HG03196 (cell line): ENCODE data around the gene NDUFS7.

Experiments used
- ATAC-seq: cut with Tn5 transposase; IDR thresholded peaks from one replicate; pipeline ENCODE4 v1.9.1; 2021; ENCODE audit not compliant: unreplicated experiment

The NDUFS7 gene

DNA sequence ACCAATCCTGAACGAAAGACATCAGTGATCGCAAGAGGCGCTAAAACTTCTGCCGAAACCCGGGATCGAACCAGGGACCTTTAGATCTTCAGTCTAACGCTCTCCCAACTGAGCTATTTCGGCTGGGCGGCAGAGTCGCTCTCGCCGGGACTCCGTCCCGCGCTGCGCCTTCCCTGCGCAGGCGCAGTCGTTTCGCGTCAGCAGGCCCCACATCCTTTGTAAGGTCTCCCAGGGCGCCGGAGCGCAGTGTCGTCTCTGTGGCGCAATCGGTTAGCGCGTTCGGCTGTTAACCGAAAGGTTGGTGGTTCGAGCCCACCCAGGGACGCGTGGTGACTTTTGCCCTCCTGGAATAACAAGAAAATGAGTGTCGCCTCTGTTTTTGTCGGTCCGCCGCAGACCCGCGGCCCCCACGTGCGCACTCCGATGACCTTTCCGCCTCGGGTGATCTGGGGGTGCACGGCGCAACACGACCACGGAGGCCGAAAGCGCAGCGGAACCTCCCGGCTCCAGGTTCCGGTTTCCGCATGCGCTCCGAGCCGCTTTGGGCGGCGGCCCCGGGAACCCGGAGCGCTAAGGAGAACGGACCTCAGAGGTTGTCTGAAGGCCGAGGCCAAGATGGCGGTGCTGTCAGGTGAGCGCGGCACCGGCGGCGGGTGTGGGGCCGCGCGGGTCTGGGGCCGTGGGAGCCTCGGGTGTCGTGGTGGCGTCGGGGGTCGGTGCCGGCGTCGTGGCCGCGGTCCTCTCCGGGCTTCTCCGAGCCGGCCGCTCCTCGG, at the start of gene NDUFS7:
Gene NDUFS7, plus strand, starts transcription at position 596 of the 773 bp plus-strand sequence. Its CDS starts 20 bp downstream, at position 616.
- ATAC-seq, result peak; percentile 74

DNA sequence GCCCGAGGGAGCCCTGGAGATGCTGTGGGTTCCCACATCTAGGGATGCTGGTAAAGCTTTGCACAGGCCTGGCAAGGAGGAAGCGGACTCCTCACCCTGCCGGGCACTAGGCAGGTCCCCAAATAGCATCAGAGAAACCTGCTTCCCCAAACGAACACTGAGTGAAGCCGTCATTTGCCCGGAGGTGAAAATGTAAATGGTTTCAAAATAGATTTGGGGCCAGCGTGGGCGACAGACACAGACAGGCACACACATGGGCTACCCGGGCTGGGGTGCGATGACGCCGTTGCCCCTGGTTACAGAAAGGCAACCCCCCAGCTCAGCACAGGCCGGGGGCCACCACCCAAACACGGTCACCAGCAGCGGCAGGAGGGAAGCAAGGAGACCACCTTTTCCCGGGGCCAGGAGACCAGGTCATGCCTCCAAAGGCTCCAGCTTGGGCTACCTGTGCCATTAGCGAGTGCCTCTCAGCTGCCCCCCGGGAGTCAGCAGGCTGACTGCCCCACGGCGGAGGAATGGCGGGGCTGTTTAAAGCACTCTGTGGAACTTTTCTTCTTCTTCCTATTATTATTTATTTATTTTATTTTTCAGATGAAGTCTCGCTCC, 47.5 kb upstream of the NDUFS7 start:
- no peak for ATAC-seq

DNA sequence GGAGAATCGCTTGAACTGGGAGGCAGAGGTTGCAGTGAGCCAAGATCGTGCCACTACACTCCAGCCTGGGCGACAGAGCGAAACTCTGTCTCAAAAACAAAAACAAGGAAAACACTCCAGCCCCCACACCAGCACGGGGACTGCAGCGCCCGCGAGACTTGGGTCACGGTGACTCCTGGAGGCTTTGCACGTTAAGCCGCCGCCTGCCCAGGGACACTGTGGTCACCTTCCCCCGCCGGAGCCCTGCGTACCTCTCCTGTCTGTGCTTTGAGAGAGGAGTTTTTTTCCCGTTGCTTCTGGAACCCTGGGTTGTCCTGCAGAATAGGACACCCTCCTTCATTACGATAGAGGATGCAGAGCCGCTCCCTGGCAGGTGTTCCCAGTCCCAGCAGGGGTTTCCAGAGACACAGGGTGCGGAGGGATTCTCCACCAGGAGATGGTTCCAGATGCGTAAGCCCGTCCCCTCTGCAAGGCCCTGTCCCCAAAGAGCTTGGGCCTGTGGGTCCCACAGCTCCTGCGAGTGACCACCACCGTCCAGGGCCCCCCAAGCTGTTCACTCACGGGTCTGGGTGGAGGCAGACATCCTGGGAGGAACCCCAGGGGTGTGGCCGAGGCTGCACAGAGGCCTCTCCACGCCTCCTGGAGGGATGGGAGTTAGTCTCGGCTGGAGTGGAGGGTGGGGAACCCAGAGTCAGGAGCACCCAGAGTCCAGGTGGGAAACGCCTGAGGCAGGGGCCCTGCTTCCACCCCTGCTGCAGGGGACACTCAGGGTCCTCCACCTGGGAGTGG, 42.8 kb upstream of the NDUFS7 start:
- no peak for ATAC-seq

DNA sequence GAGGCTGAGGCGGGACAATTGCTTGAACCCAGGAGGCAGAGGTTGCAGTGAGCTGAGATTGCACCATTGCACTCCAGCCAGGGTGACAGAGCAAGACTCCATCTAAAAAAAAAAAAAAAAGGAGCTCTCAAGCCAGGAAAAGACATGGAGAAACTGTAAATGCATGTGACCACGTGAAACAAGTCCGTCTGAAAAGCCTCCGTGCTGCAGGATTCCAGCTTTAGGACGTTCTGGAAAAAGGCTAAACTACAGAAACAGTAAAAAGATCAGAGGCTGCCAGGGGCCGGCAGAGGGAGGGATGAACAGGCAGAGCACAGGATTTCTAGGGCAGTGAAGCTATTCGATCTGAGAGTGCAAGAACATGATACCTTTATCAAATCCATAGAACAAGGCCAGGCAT, 40.7 kb upstream of the NDUFS7 start:
- ATAC-seq, result no peak

DNA sequence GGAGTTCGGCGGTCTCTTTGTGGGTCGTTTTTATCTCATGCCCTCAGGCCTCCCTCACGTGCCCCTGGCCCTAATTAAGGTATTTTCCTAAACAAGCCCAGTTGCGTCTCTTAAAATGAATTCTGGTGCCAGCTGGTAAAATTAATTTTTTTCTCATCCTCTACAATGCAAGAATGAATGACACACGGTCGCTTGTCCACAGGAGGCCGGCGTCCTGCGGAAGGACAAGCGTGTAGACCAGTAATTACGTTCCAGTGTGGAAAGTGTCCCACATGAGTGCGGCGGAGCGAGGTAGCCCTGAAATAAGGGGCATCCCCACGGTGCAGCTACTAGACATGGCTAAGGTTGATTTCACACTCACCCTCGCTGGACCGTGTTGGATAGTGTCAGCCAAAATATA, 34.5 kb upstream of the NDUFS7 start:
- no peak for ATAC-seq

DNA sequence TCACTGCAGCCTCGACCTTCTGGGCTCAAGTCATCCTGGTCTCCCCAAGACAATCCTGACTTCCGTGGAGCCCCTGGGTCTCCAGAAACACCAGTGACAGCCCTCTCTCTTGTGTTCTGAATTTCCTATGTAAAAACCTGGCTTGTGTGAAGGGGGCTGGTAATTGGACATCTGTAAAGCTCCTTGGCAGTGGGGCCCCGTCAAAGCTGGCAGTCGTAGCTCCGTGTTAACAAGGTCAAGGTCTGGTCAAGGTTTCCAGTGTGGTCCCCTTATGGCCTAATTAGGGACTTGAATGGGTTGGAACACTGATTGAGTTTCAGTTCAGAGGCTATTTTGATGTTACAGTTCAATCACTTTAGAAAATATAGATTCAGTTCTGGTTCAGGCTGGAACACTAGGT, 32.8 kb upstream of the NDUFS7 start:
- no peak for ATAC-seq

DNA sequence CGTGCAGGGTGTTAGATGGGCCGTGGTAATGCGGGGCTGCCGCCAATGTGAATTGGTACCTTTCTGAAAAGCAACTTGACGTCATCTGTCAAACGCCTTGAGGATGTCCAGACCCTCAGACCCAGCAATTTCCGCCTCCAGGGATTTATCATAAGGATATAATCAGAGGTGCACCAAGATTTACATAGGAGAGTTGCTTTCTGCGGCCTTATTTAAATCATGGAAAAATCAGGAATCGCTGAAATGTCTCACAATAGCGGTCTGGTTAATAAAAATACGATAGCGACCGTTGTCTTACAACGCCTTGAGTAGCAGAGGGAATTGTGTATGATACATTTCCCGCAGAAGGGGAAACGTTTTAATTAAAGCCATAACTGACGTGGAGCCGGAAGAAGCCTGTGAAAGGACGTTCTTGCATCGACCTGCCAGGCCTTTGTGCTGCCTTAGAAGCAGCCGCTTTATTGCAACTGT, 32.3 kb upstream of the NDUFS7 start:
- ATAC-seq, result no peak

DNA sequence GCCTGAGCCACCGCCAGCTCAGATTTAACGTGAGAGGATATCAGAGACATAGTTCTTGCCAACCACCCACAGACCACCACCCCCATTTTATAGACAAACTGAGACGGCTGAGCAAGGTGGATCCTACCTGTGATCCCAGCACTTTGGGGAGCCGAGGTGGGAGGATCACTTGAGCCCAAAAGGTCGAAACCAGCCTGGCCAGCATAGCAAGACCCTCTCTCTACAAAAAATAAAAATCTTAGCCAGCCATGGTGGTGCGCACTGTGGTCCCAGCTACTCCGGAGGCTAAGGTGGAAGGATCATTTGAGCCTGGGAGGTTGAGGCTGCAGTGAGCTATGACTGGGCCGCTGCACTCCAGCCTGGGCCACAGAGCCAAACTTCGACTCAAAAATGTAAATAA, 30.6 kb upstream of the NDUFS7 start:
- no peak for ATAC-seq

DNA sequence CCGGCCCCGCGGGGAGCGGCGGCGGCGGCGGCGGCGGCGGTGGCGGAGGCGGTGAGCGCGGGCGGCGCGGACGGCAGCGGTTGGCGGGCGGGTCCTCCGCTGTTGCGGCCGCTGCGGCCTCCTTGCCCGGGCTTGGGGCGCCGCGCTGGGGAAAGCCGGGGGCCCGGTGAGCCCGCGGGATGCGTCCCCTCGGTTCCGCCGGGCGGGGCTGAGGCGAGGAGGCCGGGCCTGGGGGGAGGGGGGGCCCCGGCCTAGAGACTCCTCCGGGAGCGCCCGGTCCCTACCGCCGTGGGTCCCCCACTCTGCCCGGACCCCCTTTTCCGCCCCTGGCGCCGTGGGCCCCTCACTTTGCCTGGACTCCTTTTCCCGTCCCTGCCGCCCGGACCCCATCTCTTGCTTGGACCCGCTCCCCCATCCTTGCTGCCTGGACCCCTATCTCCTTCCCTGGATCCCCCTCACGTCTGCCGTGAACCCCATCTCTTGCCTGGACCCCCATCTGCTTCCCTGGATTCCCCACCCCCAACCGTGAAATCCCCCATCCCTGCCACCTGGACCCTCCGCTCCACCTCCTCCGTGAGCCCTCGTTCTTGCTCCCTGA, 28.6 kb upstream of the NDUFS7 start:
- no peak for ATAC-seq

DNA sequence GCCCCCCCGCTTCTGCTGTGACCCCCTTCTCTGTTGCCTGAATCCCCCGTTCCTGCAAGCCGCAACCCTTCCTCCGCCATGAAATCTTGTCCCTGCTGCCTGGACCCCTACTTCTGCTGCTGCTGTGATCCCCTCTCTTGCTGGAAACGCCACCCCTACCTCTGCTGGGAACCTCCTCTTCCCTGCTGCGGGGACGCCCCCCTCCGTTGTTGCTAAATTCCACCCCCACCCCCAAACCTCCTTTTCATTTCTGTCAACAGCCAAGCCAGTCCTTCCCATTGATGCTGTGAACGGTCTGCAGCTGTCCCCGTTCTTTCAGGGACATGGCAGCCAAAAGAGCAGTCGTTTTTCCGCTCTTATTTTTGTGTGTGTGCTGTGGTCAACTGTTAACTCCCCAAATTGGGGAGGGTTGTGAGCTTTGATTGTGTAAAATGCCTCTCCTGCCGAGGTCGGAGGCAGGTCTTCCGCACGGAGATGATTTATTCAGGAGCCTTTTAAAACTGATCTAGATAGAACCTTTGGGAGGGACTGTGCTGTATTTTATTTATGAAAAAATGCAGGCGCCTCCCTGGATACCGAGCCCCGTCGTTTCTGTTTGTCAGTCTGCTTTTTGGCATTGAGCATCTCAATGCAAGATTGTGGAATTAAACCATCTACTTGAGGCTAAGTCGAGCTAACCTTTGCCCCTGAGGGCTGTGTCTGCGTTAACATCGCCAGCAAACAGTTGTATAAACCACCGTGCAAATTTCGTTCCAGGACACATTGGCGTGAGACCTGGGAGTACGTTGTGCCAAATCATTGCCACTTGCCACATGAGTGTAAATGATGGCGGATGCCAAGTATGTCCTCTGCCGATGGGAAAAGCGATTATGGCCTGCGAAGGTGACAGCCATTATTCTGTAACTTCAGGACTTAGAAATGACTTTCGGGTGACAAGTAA, 27.9 kb upstream of the NDUFS7 start:
- ATAC-seq, result no peak

DNA sequence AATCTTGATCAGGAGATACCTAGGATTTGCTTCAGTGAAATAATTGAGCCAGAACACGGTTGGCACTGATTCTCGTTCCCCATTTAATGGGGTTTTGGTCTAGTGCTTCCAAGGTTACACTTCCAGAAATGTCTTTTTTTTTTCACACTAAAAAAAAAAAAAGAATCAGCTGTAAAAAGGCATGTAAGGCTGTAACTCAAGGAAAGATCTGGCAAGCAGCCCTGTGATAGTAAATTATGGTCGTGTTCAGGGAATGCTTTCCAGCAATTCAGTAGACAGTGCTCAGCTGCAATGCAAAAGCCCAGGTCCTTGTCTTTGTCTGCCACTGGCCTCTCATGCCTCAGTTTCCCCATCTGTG, 27.2 kb upstream of the NDUFS7 start:
- ATAC-seq, result no peak

DNA sequence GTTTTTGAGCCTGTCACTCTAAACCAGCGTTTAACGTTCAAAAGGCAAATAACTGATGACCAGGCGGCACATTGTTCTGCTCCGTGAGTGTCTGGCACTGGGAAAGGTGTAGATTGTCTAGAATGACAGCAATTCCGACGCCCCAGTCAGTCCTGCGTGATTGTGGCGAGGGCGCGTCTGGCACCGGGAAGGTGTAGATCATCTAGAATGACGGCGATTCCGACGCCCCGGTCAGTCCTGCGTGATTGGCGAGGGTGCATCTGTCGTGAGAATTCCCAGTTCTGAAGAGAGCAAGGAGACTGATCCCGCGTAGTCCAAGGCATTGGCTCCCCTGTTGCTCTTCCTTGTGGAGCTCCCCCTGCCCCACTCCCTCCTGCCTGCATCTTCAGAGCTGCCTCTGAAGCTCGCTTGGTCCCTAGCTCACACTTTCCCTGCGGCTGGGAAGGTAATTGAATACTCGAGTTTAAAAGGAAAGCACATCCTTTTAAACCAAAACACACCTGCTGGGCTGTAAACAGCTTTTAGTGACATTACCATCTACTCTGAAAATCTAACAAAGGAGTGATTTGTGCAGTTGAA, 26.1 kb upstream of the NDUFS7 start:
- ATAC-seq, result no peak

DNA sequence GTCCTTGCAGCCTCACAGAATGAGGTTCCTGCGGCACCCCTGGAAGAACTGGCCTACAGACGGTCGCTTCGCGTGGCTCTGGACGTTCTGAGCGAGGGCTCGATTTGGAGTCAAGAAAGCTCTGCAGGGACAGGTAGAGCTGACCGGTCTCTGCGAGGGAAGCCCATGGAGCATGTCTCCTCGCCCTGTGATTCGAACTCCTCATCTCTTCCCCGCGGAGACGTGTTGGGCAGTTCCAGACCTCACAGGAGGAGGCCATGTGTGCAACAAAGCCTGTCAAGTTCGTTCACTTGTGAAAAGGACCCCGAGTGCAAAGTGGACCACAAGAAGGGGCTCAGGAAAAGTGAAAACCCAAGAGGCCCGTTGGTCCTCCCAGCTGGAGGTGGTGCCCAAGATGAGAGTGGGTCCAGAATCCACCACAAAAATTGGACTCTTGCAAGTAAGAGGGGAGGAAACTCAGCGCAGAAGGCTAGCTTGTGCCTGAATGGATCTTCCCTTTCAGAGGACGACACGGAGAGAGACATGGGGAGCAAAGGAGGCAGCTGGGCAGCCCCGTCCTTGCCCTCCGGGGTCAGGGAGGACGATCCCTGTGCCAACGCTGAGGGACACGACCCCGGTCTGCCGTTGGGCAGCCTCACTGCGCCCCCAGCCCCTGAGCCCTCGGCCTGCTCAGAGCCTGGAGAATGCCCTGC, 23.4 kb upstream of the NDUFS7 start:
- ATAC-seq, result no peak

DNA sequence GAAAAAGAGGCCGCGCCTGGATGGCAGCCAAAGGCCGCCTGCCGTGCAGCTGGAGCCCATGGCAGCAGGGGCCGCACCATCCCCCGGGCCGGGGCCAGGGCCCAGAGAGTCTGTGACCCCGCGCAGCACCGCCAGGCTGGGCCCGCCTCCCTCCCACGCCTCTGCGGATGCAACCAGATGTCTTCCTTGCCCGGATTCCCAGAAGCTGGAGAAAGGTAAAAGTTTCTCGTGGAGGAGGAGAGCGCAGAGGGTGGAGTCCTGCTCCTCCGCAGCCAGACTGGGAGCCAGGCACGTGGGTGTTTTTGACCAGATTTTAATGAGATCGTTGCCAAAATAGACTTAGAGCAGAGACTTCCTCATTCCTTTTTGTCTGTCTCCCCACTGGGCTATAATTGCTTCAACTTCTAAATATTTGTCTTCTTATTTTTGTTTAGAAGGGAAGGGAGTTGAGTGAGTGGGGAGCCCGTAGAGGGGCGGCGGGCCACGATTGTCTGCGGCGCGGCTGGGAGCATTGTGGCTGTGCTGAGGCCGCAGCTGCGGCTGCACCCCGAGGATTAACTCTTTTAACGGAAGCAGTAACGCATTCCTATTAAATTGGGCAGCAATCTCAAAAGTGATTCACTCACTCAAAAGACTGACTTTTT, 22.8 kb upstream of the NDUFS7 start:
- no peak for ATAC-seq

DNA sequence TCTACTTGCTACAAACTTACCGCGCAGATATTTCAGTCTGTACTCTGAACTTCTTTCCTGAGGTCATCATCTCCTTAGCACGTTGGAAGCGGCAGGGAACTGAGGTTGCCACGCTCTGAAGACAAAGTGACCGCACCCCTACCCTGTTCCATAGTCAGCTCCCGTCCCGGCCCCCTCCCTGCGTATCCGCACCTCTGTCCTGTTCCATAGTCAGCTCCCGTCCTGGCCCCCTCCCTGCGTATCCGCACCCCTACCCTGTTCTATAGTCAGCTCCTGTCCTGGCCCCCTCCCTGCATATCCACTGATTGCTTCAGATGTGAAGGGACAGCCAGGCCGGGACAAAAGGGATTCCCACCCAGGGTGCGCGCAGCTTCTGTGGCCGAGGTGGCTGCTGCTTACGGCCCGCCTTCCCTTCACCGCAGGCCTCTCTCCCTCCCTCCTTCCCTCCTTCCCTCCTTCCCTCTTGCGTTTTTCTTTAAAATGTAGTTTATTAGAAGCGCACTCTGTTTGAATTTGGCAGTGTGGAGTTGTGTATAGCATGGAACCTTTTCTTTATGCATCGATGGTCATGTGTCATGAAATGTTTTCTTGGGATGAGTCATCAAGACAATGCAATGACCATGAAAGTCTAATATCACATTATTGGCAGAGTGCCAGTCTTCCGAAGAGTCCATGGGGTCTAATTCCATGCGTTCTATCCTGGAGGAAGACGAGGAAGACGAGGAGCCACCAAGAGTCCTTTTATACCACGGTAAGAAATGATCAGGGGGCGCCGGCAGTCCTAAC, 21.9 kb upstream of the NDUFS7 start:
- no peak for ATAC-seq

DNA sequence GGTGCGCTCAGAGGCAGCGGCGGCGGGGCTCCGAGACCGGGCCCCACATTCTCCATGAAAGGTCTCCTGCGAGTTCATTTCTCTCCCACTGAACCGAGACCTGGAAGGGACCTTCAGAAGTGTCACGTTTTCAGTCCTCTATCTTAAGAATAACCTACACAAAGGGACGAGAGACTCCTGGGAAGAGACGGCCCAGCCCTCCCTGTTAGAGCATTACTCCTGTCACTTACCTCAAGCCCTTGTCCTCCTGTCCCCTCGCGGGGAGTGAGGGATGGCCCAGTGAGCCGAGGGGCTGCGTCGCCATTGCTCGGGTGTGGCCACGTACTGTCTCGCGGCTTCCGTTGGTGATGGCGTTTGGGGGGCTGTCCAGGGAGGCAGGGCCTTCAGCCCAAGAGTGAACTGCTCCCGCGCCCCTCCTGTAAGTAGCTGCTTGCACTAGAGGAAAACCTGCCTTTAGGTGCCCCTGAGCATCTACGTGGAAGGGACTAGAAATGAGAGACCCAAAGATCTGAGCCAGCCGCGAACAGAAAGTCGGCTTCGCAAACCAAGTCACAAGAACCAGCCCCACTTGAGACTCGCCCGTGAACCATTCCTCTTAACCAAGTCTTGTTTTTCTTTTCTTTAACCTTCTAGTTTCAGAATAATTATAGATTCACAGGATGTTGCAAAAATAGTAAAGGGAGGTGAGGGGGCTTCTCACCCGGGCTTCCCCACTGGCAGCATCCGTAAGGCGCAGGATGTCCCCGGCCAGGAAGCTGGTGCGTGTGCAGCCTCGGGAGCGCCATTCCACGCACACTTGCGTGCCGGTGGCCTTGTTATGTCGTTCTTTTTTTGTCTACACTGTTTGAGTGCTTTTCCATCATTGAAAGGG, 21.1 kb upstream of the NDUFS7 start:
- no peak for ATAC-seq

DNA sequence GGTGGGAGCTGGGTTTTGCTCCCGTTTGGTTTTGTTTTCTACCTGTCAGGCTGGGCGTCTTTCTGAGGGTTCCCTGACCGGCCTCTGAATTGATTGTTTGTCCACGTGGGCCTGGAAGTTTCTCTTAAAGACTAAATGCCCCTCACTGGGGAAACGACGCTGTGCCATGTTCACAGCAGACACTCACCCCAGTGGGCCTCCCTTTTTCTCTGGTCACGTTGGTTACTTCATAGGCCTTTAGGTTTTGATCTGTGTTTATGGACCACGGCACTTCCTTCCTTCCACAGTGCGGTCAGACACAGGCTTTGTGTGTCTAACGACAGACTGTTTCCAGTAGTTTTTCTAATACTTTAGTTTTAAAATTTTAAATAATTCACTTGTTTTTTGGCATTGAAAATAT, 20.1 kb upstream of the NDUFS7 start:
- ATAC-seq, result no peak
